ENCODE measurements around the gene MAPK8IP2.

The MAPK8IP2 gene

GRCh38 chr22:50576070-50576469 is 24.5 kb upstream of the MAPK8IP2 start:
- no peak for DNase-seq

GRCh38 chr22:50576806-50577696 is 23.5 kb upstream of the MAPK8IP2 start:
- DNase-seq = no peak

- DNase-seq = no peak
These were observed 23.0 kb upstream of the MAPK8IP2 start for GRCh38 chr22:50577697-50577986.

GRCh38 chr22:50577987-50578775 is 22.4 kb upstream of the MAPK8IP2 start, which contains the start of gene CPT1B:
Gene CPT1B (minus strand): TSS chr22:50578427. CDS start chr22:50577915, 512 bp downstream.
- no peak for DNase-seq

- DNase-seq = no peak
These were observed 21.8 kb upstream of the MAPK8IP2 start for GRCh38 chr22:50578776-50579310.

- DNase-seq = no peak
These were observed 20.8 kb upstream of the MAPK8IP2 start for GRCh38 chr22:50579752-50580151.

- no peak for DNase-seq
These were observed 19.3 kb upstream of the MAPK8IP2 start for GRCh38 chr22:50581031-50581949.

- DNase-seq = no peak
These were observed 18.6 kb upstream of the MAPK8IP2 start for GRCh38 chr22:50581950-50582492.

- DNase-seq = peak; percentile 32 to 66
These were observed 17.9 kb upstream of the MAPK8IP2 start, which contains the start of gene CHKB for GRCh38 chr22:50582493-50583293. Gene CHKB (minus strand): TSS chr22:50582849. CDS start chr22:50582781, 68 bp downstream.

GRCh38 chr22:50583294-50583861 is 17.2 kb upstream of the MAPK8IP2 start:
- DNase-seq = no peak

- DNase-seq = no peak
These were observed 16.2 kb upstream of the MAPK8IP2 start for GRCh38 chr22:50584106-50585096.

GRCh38 chr22:50585238-50585637 is 15.4 kb upstream of the MAPK8IP2 start:
- no peak for DNase-seq

- DNase-seq = no peak
These were observed 14.8 kb upstream of the MAPK8IP2 start for GRCh38 chr22:50585781-50586180.

- DNase-seq = no peak
These were observed 14.2 kb upstream of the MAPK8IP2 start for GRCh38 chr22:50586416-50586815.

- DNase-seq = no peak
These were observed 13.2 kb upstream of the MAPK8IP2 start for GRCh38 chr22:50587407-50587806.

- DNase-seq = no peak
These were observed 5.4 kb upstream of the MAPK8IP2 start for GRCh38 chr22:50595189-50595588.

GRCh38 chr22:50597097-50597496 is 3.5 kb upstream of the MAPK8IP2 start:
- DNase-seq = no peak

GRCh38 chr22:50599816-50600455 is 657 bp upstream of the MAPK8IP2 start:
- no peak for DNase-seq
